GM12878 (cell line): ENCODE data around the gene CDC42SE2. TPM values are rescaled to one million over a fixed set of nuclear protein-coding genes. Genes with fewer than 3 reads are reported as not detected.

Experiments
- ATAC-seq: fragments of 200-7000 bp; cut with Tn5 transposase; 3 replicates; pipeline ENCODE4 v1.9.1; 2020; ENCODE audit warnings: mild to moderate bottlenecking, moderate library complexity
- BruUV-seq: library from RNA; stranded (reverse); fragments of 400-500 nt; replicated peaks from 2 replicates; lab custom pipeline; 2021; lab: Mats Ljungman, UMichigan
- CTCF ChIA-PET: fragments of 300-600 bp; sonication (Branson Sonifier 250); formaldehyde crosslinking; extraction: SDS; loops from one replicate; lab custom pipeline; 2021; ENCODE audit warnings: inconsistent platforms; lab: Yijun Ruan, JAX
- POLR2A ChIA-PET: fragments of 350-600 bp; formaldehyde crosslinking; extraction: SDS; loops from one replicate; lab custom pipeline; 2021; ENCODE audit warnings: inconsistent platforms; lab: Charles Lee
- RAD21 ChIA-PET: fragments of 300-600 bp; sonication (Branson Sonifier 250); formaldehyde crosslinking; loops from one replicate; lab custom pipeline; 2023; ENCODE audit warnings: antibody characterized with exemption; ENCODE audit not compliant: unreplicated experiment; lab: Charles Lee
- SMC1A ChIA-PET: fragments of 300-600 bp; sonication (Branson Sonifier 250); formaldehyde crosslinking; loops from one replicate; lab custom pipeline; 2023; ENCODE audit not compliant: unreplicated experiment, uncharacterized antibody; lab: Charles Lee
- DNase-seq: peaks from one replicate; pipeline ENCODE4 v3.0.0-alpha.2; 2011; ENCODE audit warnings: low read depth, low spot score
- FAIRE-seq: peaks from 3 replicates; lab custom pipeline; 2011; peaks lifted over from hg19 to GRCh38; lab: Jason Lieb, UNC
- H2AFZ ChIP-seq: 2 replicates; pipeline ENCODE4 v1.6.0; 2011; ENCODE audit warnings: low read depth, low read length, control low read depth; ENCODE audit not compliant: control insufficient read depth
- H3K27ac ChIP-seq: 2 replicates; pipeline ENCODE4 v1.5.1; 2011; ENCODE audit warnings: control low read depth; ENCODE audit not compliant: control insufficient read depth, insufficient read depth
- H3K27me3 ChIP-seq, 2 experiments: replicated peaks in 1 of 2; 2 replicates each; pipeline versions ENCODE4 v1.6.0 to v1.6.1; 2011; ENCODE audit warnings: low read length in 1 of 2; ENCODE audit not compliant: control insufficient read depth in 2 of 2, insufficient read depth in 2 of 2
- H3K36me3 ChIP-seq, 2 experiments: 2 replicates each; pipeline ENCODE4 v1.5.1; 2011; ENCODE audit warnings: low read length in 1 of 2; ENCODE audit not compliant: control insufficient read depth in 2 of 2, insufficient read depth in 2 of 2
- H3K4me1 ChIP-seq: 2 replicates; pipeline ENCODE4 v1.6.1; 2011; ENCODE audit warnings: mild to moderate bottlenecking, low read length, moderate library complexity, mixed read lengths; ENCODE audit not compliant: control insufficient read depth, insufficient read depth
- H3K4me2 ChIP-seq: 2 replicates; pipeline ENCODE4 v1.6.0; 2011; ENCODE audit warnings: control low read depth; ENCODE audit not compliant: control insufficient read depth, insufficient read depth
- H3K4me3 ChIP-seq: fragments of 200-600 bp; sonication (generic); 2 replicates; pipeline ENCODE4 v1.5.1; 2016
- H3K79me2 ChIP-seq: 2 replicates; pipeline ENCODE4 v1.6.0; 2011; ENCODE audit warnings: low read length; ENCODE audit not compliant: control insufficient read depth, insufficient read depth
- H3K9ac ChIP-seq: 2 replicates; pipeline ENCODE4 v1.8.0; 2011; ENCODE audit warnings: low read length, control low read depth, mixed read lengths; ENCODE audit not compliant: control insufficient read depth, insufficient read depth
- H3K9me3 ChIP-seq: replicated peaks from 3 replicates; pipeline ENCODE4 v1.5.1; 2011; ENCODE audit warnings: mild to moderate bottlenecking, low read length; ENCODE audit not compliant: control insufficient read depth, insufficient read depth
- H4K20me1 ChIP-seq: 2 replicates; pipeline ENCODE4 v1.6.0; 2011; ENCODE audit not compliant: control insufficient read depth, insufficient read depth
- CEBPB ChIP-seq, 2 experiments: fragments of 150-350 bp in 1 of 2; IDR thresholded peaks; 2 replicates each; pipeline ENCODE4 v1.6.1; 2012 to 2014; ENCODE audit warnings: low read depth in 2 of 2, low read length in 2 of 2, borderline replicate concordance in 1 of 2, inconsistent platforms in 1 of 2
- CHD2 ChIP-seq: IDR thresholded peaks from 2 replicates; pipeline ENCODE4 v1.6.1; 2011; ENCODE audit warnings: low read depth, low read length, improper control_type of control experiment, borderline replicate concordance
- HDGF ChIP-seq: fragments of 450-650 bp; IDR thresholded peaks from 2 replicates; pipeline ENCODE4 v1.6.1; 2016; ENCODE audit warnings: antibody characterized with exemption
- IRF4 ChIP-seq: IDR thresholded peaks from 2 replicates; pipeline ENCODE4 v1.6.1; 2011; ENCODE audit warnings: low read depth, low read length
- NR2C2 ChIP-seq: IDR thresholded peaks from 2 replicates; pipeline ENCODE4 v1.6.1; 2011; ENCODE audit warnings: borderline replicate concordance, low read depth; ENCODE audit not compliant: control insufficient read depth, insufficient read length
- PAX8 ChIP-seq: fragments of 450-650 bp; IDR thresholded peaks from 2 replicates; pipeline ENCODE4 v1.6.1; 2017; ENCODE audit warnings: mild to moderate bottlenecking, moderate library complexity
- ZNF274 ChIP-seq: IDR thresholded peaks from one replicate; pipeline ENCODE4 v1.8.0; 2011; ENCODE audit not compliant: insufficient read length, insufficient read depth
- WGBS: methylation state at CpG from one replicate; pipeline ENCODE4 v1.1.6; 2016; ENCODE audit warnings: low lambda C conversion rate; ENCODE audit not compliant: insufficient replicate concordance, insufficient coverage; ENCODE audit errors: missing lambda C conversion rate; 5-methylcytosine and 5-hydroxymethylcytosine counted together
- in situ Hi-C: fragments of 300-500 bp; cut with MboI; formaldehyde crosslinking; loops from 9 replicates; pipeline ENCODE4 v1.14.3; 2018; ENCODE audit warnings: mixed read lengths
- intact Hi-C: fragments of 100-400 bp; cut with micrococcal nuclease; formaldehyde crosslinking; loops from one replicate; pipeline ENCODE4 v1.14.2; 2022; ENCODE audit not compliant: unreplicated experiment
- polyA plus RNA-seq, 11 experiments: library from polyadenylated mRNA; depleted of rRNA in 4 of 11; unstranded in 6 of 11; stranded (reverse) in 5 of 11; fragments of >200 nt; fragmentation: Nextera tagmentation in 4 of 11; fragmentation: Illumina TruSeq in 1 of 11; extraction: Ambion mirVana in 4 of 11; extraction: Trizol in 1 of 11; gene quantifications; 1 replicate in 1 of 11; 2 replicates in 10 of 11; pipeline versions ENCODE4 v1.2.1 to v1.2.3, GENCODE V29; 2011 to 2016; ENCODE audit warnings: inconsistent platforms in 2 of 11, missing spikeins in 2 of 11, low read depth in 1 of 11
- total RNA-seq, 4 experiments: library from RNA; depleted of rRNA in 3 of 4; stranded (reverse); fragments of >200 nt in 3 of 4; fragmentation: Illumina TruSeq in 1 of 4; extraction: Trizol in 1 of 4; gene quantifications; 2 replicates each; pipeline versions ENCODE4 v1.2.1 to v1.2.3, GENCODE V29; 2013 to 2021
- TF ChIP-seq, protein P1 (sequence below): fragments of 450-650 bp; IDR thresholded peaks from 2 replicates; pipeline ENCODE4 v1.6.1; 2016; ENCODE audit warnings: mild to moderate bottlenecking
- TF ChIP-seq, protein P2 (sequence below): fragments of 150-350 bp; IDR thresholded peaks from 2 replicates; pipeline ENCODE4 v1.6.1; 2016; ENCODE audit warnings: low read depth, low read length
- TF ChIP-seq, protein P3 (sequence below): fragments of 450-650 bp; IDR thresholded peaks from 2 replicates; pipeline ENCODE4 v1.6.1; 2018; ENCODE audit warnings: mild to moderate bottlenecking, low read depth, moderate library complexity; ENCODE audit not compliant: partially characterized antibody

Gene CDC42SE2
- total and polyA plus RNA-seq, 10 of the 15 experiments (the other 5 are each of a cell fraction or from before 2014, with no cell fraction given), result 57.0 to 148 (median 80.3) TPM

DNA sequence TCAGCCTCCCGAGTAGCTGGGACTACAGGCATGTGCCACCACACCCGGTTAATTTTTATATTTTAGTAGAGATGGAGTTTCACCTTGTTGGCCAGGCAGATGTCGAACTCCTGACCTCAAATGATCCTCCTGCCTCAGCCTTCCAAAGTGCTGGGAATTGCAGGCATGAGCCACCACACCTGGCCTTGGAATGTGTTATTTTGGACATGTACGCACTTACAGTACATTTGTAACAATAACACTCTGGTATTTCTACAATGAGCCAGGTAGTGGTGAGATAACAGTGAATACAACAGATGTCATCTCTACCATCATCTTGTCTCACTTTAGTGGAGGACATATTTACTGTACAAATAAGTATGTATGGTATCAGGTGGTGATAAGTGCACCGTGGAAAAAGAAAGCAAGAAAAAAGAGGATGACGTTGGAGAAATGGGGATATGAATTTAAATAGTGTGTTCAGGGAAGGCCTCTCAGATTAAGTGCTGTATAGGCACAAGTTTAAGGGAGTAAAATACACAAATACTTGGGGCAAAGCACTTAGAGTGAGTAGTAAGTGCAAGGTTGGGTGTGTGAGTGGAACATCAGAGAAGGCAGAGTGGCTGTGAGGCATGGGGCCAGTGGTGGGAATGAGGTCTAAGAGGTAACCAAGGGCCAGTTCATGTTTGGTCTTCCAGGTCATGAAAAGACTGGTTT lies 100.1 kb downstream of the CDC42SE2 start:
- H3K4me3 ChIP-seq, result no peak overlapping the region
- H3K36me3 ChIP-seq, result peaks cover 7 to 47% of the 10 kb centered on the region in 2 experiments
- H3K9me3 ChIP-seq, result peaks cover 4% of the 10 kb centered on the region; the same call in 2 of the 3 replicates
- ChIA-PET SMC1A (interaction anchor here (1.0 to 1.2 kb wide), 2 partner anchors 18 to 39 kb away, joined by 3 to 5 read pairs; no protein-coding TSS in a partner anchor), RAD21 (interaction anchor here (0.7 to 1.0 kb wide), 3 partner anchors 71 to 201 kb away, joined by 3 read pairs; no protein-coding TSS in a partner anchor), POLR2A (interaction anchor here (0.7 kb wide), 2 partner anchors 27 to 49 kb away, joined by 3 to 4 read pairs; no protein-coding TSS in a partner anchor), CTCF (no interaction called here)
- FAIRE-seq (no peak), DNase-seq (no peak), ATAC-seq (no peak)
- H3K27me3 ChIP-seq, result no peaks in the 10 kb centered on the region
- no TSS peak for BruUV-seq
- H2AFZ ChIP-seq, result no peak overlapping the region
- WGBS, result 88% methylated on average over 6 of the region's 6 CpGs
- TF ChIP-seq CEBPB (IDR thresholded peaks at IDR 0.05; ENCODE audit: borderline replicate concordance in 1 of 2, low read depth in 2 of 2, low read length in 2 of 2), result no peak
- TF ChIP-seq, protein P1, sequence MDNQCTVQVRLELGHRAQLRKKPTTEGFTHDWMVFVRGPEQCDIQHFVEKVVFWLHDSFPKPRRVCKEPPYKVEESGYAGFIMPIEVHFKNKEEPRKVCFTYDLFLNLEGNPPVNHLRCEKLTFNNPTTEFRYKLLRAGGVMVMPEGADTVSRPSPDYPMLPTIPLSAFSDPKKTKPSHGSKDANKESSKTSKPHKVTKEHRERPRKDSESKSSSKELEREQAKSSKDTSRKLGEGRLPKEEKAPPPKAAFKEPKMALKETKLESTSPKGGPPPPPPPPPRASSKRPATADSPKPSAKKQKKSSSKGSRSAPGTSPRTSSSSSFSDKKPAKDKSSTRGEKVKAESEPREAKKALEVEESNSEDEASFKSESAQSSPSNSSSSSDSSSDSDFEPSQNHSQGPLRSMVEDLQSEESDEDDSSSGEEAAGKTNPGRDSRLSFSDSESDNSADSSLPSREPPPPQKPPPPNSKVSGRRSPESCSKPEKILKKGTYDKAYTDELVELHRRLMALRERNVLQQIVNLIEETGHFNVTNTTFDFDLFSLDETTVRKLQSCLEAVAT, result no peak
- no peak for TF ChIP-seq PAX8
- no peak for TF ChIP-seq NR2C2
- no peak for TF ChIP-seq CHD2
- TF ChIP-seq, protein P2, sequence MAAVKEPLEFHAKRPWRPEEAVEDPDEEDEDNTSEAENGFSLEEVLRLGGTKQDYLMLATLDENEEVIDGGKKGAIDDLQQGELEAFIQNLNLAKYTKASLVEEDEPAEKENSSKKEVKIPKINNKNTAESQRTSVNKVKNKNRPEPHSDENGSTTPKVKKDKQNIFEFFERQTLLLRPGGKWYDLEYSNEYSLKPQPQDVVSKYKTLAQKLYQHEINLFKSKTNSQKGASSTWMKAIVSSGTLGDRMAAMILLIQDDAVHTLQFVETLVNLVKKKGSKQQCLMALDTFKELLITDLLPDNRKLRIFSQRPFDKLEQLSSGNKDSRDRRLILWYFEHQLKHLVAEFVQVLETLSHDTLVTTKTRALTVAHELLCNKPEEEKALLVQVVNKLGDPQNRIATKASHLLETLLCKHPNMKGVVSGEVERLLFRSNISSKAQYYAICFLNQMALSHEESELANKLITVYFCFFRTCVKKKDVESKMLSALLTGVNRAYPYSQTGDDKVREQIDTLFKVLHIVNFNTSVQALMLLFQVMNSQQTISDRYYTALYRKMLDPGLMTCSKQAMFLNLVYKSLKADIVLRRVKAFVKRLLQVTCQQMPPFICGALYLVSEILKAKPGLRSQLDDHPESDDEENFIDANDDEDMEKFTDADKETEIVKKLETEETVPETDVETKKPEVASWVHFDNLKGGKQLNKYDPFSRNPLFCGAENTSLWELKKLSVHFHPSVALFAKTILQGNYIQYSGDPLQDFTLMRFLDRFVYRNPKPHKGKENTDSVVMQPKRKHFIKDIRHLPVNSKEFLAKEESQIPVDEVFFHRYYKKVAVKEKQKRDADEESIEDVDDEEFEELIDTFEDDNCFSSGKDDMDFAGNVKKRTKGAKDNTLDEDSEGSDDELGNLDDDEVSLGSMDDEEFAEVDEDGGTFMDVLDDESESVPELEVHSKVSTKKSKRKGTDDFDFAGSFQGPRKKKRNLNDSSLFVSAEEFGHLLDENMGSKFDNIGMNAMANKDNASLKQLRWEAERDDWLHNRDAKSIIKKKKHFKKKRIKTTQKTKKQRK, result no peak
- TF ChIP-seq, protein P3, sequence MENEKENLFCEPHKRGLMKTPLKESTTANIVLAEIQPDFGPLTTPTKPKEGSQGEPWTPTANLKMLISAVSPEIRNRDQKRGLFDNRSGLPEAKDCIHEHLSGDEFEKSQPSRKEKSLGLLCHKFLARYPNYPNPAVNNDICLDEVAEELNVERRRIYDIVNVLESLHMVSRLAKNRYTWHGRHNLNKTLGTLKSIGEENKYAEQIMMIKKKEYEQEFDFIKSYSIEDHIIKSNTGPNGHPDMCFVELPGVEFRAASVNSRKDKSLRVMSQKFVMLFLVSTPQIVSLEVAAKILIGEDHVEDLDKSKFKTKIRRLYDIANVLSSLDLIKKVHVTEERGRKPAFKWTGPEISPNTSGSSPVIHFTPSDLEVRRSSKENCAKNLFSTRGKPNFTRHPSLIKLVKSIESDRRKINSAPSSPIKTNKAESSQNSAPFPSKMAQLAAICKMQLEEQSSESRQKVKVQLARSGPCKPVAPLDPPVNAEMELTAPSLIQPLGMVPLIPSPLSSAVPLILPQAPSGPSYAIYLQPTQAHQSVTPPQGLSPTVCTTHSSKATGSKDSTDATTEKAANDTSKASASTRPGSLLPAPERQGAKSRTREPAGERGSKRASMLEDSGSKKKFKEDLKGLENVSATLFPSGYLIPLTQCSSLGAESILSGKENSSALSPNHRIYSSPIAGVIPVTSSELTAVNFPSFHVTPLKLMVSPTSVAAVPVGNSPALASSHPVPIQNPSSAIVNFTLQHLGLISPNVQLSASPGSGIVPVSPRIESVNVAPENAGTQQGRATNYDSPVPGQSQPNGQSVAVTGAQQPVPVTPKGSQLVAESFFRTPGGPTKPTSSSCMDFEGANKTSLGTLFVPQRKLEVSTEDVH, result no peak
- TF ChIP-seq HDGF, result no peak
- TF ChIP-seq ZNF274, result no peak
- TF ChIP-seq IRF4, result no peak
- H3K79me2 ChIP-seq, result peaks cover 83% of the 10 kb centered on the region
- intact Hi-C loops, result no loop called here
- H3K4me1 ChIP-seq, result no peaks in the 10 kb centered on the region
- no peaks in the 10 kb centered on the region; the same call in 1 of the 2 replicates for H4K20me1 ChIP-seq
- in situ Hi-C loops, result no loop called here
- no peak overlapping the region for H3K4me2 ChIP-seq
- H3K27ac ChIP-seq, result no peak overlapping the region
- no peak overlapping the region for H3K9ac ChIP-seq
